GM12878 (cell line): ENCODE results near the gene PRRC2B.

ENCODE experiments used
- EP300 ChIP-seq, 2 experiments: fragments of 150-350 bp in 1 of 2; IDR thresholded peaks; 2 replicates each; pipeline ENCODE4 v1.6.1; 2011 to 2012; ENCODE audit warnings: low read depth in 2 of 2, low read length in 2 of 2, borderline replicate concordance in 1 of 2, improper control_type of control experiment in 1 of 2, inconsistent platforms in 1 of 2; ENCODE audit not compliant: control insufficient read depth in 1 of 2
- EZH2 ChIP-seq: IDR thresholded peaks from 2 replicates; pipeline ENCODE4 v1.6.1; 2012; ENCODE audit warnings: low read depth, mild to moderate bottlenecking, control low read depth, inconsistent platforms, low read length, borderline replicate concordance; ENCODE audit not compliant: control insufficient read depth
- HDGF ChIP-seq: fragments of 450-650 bp; IDR thresholded peaks from 2 replicates; pipeline ENCODE4 v1.6.1; 2016; ENCODE audit warnings: antibody characterized with exemption
- POLR2AphosphoS5 ChIP-seq: IDR thresholded peaks from 2 replicates; pipeline ENCODE4 v1.6.1; 2011; ENCODE audit warnings: mild to moderate bottlenecking, low read length, inconsistent platforms
- SP1 ChIP-seq: IDR thresholded peaks from one replicate; pipeline ENCODE4 v1.6.1; 2011; ENCODE audit warnings: low read depth, low read length
- TAF1 ChIP-seq: IDR thresholded peaks from 2 replicates; pipeline ENCODE4 v1.6.1; 2011; ENCODE audit warnings: mild to moderate bottlenecking, low read depth, low read length, borderline replicate concordance

- TF ChIP-seq SP1 (no peak), TAF1 (no peak), HDGF (no peak), EP300 (IDR thresholded peaks at IDR 0.05; ENCODE audit: borderline replicate concordance in 1 of 2, control insufficient read depth in 1 of 2, low read depth in 2 of 2, low read length in 2 of 2) (no peak), POLR2AphosphoS5 (no peak), EZH2 (no peak)
Measured at GRCh38 chr9:131485206-131485605, 91.3 kb downstream of the PRRC2B start.
